GM18858 (cell line): Measurements from ENCODE around the gene PKDCC.

Source experiments
- ATAC-seq: cut with Tn5 transposase; IDR thresholded peaks from one replicate; pipeline ENCODE4 v1.9.1; 2021; ENCODE audit not compliant: unreplicated experiment

Gene PKDCC, protein sequence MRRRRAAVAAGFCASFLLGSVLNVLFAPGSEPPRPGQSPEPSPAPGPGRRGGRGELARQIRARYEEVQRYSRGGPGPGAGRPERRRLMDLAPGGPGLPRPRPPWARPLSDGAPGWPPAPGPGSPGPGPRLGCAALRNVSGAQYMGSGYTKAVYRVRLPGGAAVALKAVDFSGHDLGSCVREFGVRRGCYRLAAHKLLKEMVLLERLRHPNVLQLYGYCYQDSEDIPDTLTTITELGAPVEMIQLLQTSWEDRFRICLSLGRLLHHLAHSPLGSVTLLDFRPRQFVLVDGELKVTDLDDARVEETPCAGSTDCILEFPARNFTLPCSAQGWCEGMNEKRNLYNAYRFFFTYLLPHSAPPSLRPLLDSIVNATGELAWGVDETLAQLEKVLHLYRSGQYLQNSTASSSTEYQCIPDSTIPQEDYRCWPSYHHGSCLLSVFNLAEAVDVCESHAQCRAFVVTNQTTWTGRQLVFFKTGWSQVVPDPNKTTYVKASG

DNA sequence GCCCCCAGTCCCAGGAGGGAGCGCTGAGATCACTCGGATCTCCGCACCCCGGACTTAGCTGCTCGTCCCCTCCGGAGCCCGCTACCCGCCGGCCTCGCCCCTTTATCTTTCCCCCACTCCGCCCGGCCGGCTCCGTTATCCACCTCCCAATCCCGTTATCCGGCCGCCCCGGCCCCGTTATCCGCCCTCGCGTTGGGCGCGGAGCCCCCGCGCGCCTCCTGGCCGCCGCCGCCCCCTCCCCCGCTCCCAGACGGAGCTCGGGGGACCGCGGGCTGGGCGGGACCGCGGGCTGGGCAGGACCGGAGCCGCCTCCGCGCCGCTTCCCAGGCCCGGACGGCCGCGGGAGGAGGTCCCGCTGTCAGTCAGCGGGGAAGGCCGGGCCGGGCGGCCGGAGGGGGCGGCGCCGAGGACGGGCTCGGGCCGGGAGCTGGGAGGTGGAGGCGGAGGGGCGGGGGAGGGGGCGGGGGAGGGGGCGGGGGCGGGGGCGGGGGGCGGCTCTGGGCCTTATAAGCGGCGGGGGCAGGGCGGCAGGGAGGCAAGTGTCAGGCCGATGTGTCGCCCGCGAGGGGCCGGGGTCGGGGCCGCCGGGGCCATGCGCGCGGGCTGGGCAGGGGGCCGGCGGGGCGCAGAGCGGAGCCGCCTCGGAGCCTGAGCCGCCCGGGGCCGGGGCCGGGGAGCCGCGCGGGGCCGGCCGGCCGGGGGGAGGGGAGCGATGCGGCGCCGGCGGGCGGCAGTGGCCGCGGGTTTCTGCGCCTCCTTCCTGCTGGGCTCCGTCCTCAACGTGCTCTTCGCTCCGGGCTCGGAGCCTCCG is at the start of gene PKDCC:
Gene PKDCC (plus strand): TSS at position 534 of the 811 bp plus-strand sequence. CDS start 179 bp downstream, at position 713.
- ATAC-seq = peak; percentile 37

DNA sequence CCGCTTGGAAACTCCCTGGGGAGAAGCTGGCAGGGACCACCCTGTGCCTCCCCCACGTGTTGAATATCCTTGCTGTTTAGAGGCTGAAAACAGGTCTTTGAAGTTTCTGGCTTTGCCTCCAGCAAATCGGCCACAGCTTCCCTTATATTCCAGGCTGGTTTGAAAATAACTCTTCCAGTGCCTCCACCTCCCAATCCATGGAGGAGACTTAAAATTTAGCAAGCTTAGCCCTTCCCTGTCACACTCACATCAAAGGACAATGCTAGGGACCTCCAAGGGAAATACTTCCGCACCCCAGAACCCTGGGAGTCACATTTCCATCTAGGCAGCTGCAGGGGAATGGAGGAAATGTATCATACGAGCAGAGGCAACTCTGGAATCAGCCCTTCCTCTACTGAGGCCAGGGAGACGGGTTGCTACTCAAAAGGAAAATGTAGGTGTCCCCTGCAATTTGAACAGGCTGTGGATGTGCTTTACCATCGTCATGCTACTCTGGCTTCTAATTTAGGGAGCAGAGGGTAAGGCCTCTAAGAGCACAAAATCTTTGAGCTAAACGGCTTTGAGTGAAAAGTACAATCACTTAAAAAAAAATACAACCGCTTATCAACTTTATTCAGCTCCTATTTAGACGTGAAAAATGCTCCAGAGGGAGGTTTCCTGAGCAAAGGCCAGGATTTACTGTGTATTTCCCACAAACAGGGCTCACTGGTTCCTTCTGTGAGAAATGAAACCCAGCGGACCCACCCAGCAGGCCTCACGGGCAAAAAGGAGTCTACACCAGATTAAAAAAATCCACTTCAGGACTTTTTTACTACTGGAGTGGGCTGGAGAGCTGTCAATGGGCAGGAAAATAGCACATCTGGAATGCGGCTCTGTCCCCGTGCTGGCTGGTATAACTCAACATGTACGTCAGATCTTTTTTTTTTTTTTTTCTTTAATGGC is 49.4 kb upstream of the PKDCC start:
- ATAC-seq = no peak

DNA sequence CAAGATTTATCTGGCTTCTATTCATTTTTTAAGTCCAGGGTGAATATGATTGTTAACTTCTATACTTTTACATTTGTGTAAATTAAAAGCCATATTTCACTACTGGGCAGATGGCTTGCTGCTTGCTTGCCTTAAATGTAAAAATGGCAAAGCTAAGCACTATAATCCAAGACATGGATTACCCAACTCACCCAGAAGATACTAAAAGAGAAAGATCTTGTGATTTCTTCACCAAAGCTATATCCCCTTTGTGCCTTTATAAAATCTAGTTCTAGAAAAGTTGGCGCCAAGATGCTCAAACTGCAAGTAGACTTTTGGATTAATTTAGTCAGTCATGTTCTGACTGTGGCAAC is 48.7 kb upstream of the PKDCC start:
- no peak for ATAC-seq

DNA sequence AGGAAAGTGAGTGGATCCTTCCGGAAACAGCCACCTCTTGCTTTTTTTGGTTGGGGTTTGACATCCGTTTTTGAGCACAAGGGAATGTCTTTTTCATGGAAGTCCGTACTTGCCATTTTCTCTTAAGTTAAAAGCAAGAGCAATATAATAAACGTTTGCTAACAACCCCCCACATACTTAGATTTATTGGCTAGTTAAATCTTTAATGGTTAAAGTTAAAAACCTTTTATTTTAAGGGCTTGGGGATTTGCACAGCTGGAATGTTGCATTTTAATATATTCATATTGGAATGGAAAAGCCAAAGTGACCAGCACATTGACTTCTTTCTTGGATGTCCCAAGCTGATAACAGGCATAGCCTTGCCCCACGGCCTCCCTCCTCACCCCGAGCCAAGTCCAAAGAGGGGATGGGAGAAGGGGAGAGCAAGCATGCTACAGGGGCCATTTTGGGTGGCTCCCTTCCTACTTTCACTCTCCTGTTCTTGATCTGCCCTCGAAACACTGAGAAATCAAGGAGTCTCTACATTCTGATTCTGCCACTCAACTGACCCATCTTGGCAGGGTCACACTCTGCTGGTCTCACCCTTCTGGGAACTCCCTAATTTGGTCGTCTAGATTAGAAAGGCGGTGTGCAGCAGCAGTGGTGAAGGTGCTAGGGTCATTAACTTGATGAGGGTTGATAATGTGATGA is 48.1 kb upstream of the PKDCC start:
- no peak for ATAC-seq

DNA sequence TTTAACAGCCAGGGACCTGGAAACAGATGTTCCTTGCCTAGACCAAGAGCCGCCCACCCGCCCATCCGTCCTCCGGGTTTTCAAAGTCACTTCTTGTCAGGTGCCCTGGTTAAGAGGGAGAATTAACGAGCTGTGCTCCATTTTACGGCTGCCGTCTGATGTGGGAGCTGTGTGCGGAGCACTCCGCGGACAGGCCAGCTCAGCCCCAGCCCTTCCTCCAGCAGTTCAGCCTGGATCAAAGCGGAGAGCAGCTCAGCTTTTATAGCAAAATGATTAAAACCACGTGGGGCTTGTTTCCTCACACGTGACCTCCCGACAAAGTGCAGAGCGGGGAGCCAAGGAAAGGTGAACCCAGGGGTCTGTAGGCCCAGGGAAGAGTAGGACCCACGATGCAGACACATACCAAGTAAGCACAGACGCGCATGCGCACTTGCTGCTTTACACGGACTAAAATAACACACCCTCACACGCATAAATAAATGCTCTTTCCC is 46.1 kb upstream of the PKDCC start:
- ATAC-seq = no peak

DNA sequence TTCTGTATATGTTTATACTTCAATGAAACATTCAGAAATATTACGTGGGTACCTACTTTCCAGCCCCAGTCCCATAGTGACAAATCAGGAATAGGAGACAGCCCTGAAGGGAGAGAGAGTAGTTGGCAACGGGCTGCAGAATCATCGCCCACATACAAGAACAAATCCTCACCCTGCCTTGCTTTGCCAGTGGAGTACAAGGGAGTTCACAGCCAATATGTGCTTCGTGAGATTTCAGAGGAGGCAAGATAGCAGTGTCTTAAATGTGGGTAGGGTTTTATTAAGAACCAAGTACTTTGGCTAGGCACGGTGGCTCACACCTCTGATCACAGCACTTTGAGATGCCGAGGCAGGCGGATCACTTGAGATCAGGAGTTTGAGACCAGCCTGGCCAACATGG is 40.3 kb upstream of the PKDCC start:
- ATAC-seq = no peak

DNA sequence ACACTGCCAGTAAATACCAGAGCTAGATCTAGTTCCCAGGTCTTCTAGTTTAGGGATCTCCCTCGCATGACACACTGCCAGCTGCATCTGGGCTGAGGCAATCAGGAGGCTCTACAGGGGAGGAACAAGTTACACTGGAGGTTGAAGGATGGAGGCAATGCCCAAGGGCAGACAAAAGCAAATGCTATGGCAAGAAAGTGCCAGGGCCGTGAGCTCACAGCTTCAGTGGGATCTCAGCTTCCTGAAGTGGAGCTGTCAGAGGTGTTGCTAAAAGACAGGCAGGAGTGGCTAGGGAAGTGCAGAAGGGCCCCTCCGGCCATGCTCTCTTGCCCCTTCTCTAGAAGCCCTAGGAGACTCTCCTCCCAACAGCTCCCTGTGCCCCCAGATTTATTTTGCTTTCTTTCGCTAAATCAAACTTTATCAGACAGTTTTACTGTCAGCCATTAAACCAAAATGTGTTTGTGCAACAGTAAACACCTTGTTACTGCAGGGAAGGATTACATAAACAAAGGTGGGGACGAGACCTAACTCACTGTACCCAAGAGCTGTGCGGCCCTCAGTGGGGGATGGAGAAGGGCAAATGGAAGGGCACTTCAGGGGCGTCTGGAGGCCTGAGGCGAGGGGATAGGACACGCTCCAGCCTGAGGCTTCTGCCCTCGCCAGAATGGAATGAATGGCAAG is 39.4 kb upstream of the PKDCC start:
- no peak for ATAC-seq

DNA sequence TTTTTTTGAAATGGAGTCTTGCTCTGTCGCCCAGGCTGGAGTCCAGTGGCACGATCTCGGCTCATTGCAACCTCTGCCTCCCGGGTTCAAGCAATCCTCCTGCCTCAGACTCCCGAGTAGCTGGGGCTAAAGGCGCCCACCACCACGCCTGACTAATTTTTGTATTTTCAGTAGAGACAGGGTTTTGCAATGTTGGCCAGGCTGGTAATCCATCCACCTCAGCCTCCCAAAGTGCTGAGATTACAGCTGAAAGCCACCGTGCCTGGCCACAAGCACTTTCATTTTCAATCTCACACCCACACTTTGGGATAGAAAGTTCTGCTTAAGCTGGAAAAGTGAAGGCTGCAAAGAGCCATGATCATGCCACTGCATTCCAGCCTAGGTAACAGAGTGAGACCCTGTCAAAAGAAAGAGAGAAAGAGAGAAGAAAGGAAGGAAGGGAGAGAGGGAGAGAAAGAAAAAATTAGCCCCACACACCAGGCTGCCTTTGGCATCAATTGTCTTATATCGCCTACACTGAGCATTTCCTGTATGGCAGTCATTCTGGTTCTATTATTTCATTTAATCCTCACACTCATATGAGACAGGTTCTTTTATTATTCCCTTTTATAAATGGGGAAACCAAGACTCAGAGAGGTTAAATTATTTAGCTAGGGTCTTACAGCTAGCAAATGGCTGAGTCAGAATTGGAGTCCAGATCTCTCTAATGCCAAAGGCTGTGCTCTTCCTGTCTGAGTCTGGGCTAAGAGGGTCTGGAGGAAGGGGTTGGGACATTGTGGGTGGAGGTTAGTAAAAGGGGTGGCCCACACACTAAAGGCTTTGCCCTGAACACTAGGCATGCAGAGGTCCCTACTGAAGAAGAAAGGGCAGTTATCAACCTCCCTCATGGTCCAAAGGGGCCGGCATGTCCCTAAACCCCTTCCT is 37.9 kb upstream of the PKDCC start:
- ATAC-seq = no peak

DNA sequence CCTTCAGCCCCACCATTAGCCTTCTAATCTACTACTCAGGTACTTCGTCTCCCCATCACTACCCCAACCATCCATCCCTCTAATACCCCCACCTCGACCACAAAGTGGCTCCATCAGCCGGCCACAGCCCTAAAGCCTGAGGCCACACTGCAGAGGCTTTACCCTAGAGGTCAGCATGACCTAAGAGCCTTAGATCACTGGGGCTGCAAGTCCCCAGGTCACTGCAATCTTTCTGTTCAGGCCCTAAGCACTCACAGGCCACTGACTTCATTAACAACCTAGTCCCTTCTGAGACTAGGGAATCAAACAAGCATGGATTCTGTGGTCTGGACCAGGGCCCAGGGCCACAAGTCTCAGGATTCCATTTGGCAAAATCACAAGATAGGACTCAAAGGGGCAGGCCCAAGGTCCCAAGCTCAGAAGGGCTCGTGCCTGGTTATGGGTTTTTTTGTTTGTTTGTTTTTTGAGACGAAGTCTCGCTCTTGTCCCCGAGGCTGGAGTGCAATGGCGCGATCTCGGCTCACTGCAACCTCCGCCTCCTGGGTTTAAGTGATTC is 37.0 kb upstream of the PKDCC start:
- no peak for ATAC-seq

DNA sequence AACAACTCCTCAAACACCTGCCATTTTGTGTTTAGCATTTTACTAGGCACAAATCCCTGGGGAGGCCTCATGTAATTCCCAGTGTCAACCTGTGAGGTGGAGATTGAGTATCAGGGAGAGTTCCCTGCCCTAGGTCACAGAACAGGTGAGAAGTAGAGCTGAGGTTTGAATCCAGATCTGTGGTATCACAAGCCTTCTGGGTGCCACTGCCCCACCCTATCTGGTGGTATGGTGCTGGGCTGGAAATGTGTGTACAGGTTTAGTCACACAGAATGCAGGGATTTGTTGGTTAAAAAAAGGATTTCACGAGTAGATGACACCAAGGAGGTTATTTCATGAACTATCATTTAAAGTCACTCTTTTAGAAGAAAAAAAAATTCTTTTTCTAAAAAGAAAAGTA is 35.7 kb upstream of the PKDCC start:
- no peak for ATAC-seq

DNA sequence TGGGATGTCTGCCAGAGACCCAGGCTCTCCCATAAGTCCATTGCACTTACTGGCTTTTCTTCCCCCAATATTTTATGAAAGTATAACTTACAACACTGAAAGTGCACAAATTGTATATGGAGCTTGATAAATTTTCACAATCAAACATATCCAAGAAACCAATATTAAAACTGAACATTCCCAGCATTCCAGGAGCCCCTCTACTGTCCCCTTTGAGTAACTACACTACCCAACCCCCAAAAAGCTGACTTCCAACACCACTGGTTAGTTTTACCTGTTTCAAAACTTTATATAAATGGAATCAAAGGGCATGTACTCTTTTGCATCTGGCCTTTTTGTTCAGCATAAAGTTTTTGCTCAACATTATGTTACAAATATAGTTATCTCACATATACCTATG is 35.2 kb upstream of the PKDCC start:
- no peak for ATAC-seq

DNA sequence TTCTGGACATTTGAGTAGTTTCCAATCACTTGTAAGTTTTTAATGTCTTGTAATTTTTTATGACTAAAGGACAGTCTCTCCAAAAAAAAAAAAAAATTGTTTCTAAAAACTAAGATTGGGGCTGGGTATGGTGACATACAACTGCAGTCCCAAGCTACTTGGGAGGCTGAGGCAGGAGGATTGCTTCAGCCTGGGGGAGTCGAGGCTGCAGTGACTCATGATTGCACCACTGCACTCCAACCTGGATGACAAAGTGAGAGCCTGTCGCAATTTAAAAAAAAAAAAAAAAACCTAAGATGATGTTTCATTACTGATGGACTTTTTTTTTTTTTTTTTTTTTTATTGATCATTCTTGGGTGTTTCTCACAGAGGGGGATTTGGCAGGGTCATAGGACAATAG is 34.4 kb upstream of the PKDCC start:
- ATAC-seq = no peak

DNA sequence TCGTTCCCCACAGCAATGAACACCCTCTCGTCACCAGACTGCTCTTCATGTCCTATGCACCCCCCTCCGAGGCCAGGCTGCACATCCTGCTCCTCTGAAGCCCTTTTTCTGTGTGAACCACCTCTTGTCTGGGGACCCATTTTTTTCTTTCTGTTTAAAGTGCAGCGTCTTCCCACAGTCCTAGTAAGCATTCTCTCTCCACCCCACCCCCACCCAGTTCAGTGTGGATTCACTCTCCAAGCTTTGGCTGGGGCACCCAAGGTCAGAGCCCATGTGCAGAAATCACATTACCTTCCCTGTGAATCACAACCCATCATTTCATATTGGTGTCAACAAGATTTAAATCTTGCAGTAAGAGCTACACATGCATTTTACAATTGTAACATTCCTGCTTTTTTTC is 26.4 kb upstream of the PKDCC start:
- no peak for ATAC-seq

DNA sequence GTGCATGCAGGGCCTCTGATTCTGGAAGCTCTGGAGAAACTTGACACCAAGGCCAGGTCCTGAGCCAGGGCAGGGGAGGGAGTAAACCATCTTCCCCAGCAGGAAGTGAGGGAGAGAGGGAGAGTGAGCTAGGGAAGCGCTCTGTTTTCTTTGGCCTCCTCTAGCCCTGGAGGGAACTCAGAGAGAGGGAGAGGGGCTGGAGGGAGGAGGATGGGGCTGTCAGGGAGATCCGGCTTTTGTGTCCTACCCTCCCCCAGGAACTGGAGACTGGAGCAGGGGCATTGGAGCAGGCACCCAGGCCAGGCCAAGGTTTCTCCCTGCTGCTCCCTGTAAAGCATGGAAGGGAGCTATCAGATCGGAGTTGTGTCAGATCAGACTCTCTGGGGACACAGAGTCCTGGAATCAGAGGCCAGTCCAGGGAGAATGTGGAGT is 22.7 kb upstream of the PKDCC start:
- ATAC-seq = no peak

DNA sequence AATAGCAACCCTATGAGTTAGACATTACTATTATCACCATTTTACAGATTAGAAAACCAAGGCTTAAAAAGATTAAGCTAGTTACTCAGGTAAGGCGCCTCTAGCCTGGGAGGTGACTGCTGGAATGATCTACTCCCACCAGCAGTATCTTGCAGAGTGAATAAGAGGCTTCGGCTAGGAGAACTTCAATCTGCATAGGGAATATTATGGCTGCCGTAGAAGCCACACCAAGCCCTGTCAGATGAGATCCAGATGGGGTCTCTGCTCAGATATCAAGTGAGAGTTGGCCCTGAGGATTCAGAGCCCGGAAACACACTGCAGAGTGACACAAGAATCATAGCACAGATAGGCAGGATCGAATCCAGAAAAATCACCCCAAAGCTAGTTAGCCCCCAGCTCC is 21.5 kb upstream of the PKDCC start:
- ATAC-seq = no peak

DNA sequence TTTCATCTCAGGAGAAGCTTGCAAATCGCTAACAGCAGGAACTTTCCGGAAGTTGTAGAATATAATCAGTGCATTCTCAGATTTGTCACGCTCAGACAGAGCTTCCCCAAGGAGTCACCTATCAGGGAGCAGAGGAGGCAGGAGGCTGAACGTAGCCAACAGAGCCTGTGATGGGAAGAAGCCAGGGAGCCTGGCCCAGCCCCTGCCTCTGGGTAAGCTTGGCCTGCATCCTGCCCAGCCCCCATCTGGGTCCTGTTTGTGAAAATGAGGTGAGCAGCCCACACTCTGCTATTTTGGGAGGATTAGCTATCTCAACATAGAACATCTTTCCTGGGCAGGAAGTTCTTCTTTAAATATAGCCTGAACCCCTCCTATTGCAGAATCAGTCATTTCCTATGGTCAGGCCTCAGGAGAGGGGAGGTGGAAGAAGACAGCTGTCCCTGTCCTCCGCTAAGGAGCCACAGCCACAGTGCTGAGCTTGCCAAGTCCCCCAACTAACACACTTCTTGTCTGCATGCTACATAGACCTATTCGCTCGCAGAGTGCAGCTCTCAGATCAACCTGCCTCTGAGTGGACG is 19.2 kb upstream of the PKDCC start:
- ATAC-seq = peak; percentile 75

DNA sequence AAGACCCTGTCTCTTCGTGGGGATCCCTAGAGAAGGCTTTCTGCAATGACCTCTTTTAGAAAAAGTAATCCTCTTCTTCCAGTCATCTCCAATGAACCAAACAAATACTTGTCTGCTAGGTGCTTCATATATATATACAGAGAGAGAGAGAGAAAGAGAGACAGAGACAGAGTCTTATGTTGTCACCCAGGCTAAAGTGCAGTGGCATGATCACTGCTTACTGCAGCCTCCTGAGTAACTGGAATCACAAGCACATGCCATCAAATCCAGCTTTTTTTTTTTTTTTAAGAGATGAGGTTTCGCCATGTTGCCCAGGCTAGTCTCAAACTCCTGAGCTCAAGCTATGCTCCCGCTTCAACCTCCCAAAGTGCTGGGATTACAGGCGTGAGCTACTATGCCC is 18.6 kb upstream of the PKDCC start:
- ATAC-seq = no peak

DNA sequence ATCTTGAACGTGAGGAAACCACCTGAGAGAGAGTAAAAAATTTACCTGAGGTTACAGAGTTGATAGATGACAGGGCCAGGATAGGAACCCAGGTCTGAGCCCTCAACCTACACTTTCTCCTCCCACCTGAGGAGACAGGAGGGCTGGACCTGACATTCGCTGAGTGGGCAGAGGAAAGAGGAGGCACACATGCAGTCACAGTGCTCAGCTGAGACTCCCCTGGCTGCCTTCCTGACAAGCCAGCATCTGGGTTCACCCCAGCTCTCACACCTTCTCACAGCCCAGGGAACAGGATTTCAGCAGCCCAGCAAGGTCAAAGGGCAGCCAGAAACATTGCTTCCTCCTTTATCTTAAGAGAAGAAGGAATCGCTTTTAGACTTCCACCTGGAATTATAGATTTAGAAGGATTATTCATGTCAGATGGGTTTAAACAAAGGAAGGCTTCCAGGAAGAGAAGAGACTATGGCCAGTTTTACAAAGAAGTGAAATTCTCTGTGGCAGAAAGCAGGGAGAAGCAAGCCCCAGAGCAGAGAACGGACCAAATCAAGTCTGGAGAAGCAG is 18.1 kb upstream of the PKDCC start:
- ATAC-seq = no peak
